Smooth muscle cell (in vitro differentiated cells): ENCODE measurements around the gene THEM5. TPM values are rescaled to one million over a fixed set of nuclear protein-coding genes. Genes with fewer than 3 reads are reported as not detected.

ENCODE experiments used
- DNase-seq: peaks from one replicate; lab custom pipeline; 2025; ENCODE audit not compliant: unreplicated experiment; lab: John Stamatoyannopoulos, UW
- H2AFZ ChIP-seq: fragments of 200-600 bp; sonication (generic); 2 replicates; pipeline ENCODE4 v1.6.0; 2016; ENCODE audit warnings: antibody characterized with exemption, low read depth, mild to moderate bottlenecking
- H3F3A ChIP-seq: fragments of 200-600 bp; sonication (generic); 2 replicates; pipeline ENCODE4 v1.6.0; 2017; ENCODE audit warnings: antibody characterized with exemption, low read depth
- H3K27ac ChIP-seq: fragments of 200-600 bp; sonication (generic); 2 replicates; pipeline ENCODE4 v1.5.1; 2016; ENCODE audit warnings: low read depth, mild to moderate bottlenecking
- H3K27me3 ChIP-seq: fragments of 200-600 bp; sonication (generic); 2 replicates; pipeline ENCODE4 v1.6.1; 2016; ENCODE audit warnings: low read depth, mild to moderate bottlenecking
- H3K36me3 ChIP-seq: fragments of 200-600 bp; sonication (generic); 2 replicates; pipeline ENCODE4 v1.5.1; 2016; ENCODE audit warnings: low read depth
- H3K4me1 ChIP-seq: fragments of 200-600 bp; sonication (generic); 2 replicates; pipeline ENCODE4 v1.5.1; 2016; ENCODE audit warnings: low read depth
- H3K4me2 ChIP-seq: fragments of 200-600 bp; sonication (generic); 2 replicates; pipeline ENCODE4 v1.6.0; 2016; ENCODE audit warnings: mild to moderate bottlenecking
- H3K4me3 ChIP-seq: fragments of 200-600 bp; sonication (generic); 2 replicates; pipeline ENCODE4 v1.5.1; 2016; ENCODE audit warnings: mild to moderate bottlenecking
- H3K79me2 ChIP-seq: fragments of 200-600 bp; sonication (generic); 2 replicates; pipeline ENCODE4 v1.6.0; 2016; ENCODE audit warnings: low read depth, mild to moderate bottlenecking
- H3K9ac ChIP-seq: fragments of 200-600 bp; sonication (generic); 2 replicates; pipeline ENCODE4 v1.6.0; 2016; ENCODE audit warnings: low read depth
- H3K9me3 ChIP-seq: fragments of 200-600 bp; sonication (generic); replicated peaks from 2 replicates; pipeline ENCODE4 v1.5.1; 2016; ENCODE audit warnings: low read depth
- H4K20me1 ChIP-seq: fragments of 200-600 bp; sonication (generic); 2 replicates; pipeline ENCODE4 v1.6.0; 2016; ENCODE audit warnings: low read depth
- CTCF ChIP-seq: fragments of 200-600 bp; sonication (generic); IDR thresholded peaks from 2 replicates; pipeline ENCODE4 v1.5.1; 2017; ENCODE audit warnings: borderline replicate concordance, mild to moderate bottlenecking, antibody characterized with exemption; ENCODE audit not compliant: insufficient read depth, poor library complexity, severe bottlenecking
- WGBS: methylation state at CpG from one replicate; pipeline ENCODE4 v1.1.7; 2016; ENCODE audit warnings: low lambda C conversion rate; 5-methylcytosine and 5-hydroxymethylcytosine counted together
- polyA plus RNA-seq: library from polyadenylated mRNA; unstranded; fragments of >200 nt; fragmentation: Nextera tagmentation; extraction: Ambion mirVana; gene quantifications from 2 replicates; pipeline ENCODE4 v1.2.1, GENCODE V29; 2016
- total RNA-seq: library from RNA; depleted of rRNA; stranded (reverse); fragments of >200 nt; gene quantifications from 2 replicates; pipeline ENCODE4 v1.2.3, GENCODE V29; 2014

Gene THEM5
- total and polyA plus RNA-seq, 2 experiments from 2014 or later, result 0.76 to 1.0 TPM

GRCh38 chr1:151828921-151829320 lies 24.6 kb downstream of the THEM5 start:
- TF ChIP-seq CTCF, result no peak
- Histone ChIP-seq H3K4me1 (peaks cover 3% of the 10 kb centered on the region), H3K4me2 (peak overlapping the region; percentile 13), H3K4me3 (no peak overlapping the region), H3K9ac (no peak overlapping the region), H3K27ac (no peak overlapping the region), H3K79me2 (no peaks in the 10 kb centered on the region), H2AFZ (no peak overlapping the region), H4K20me1 (no peaks in the 10 kb centered on the region), H3K9me3 (no peaks in the 10 kb centered on the region), H3F3A (no peaks in the 10 kb centered on the region), H3K36me3 (no peaks in the 10 kb centered on the region), H3K27me3 (no peaks in the 10 kb centered on the region)
- WGBS, result 13% methylated on average over 11 of the region's 12 CpGs
- no peak for DNase-seq

GRCh38 chr1:151827853-151828252 lies 25.7 kb downstream of the THEM5 start:
- Histone ChIP-seq H3K27ac (no peak overlapping the region), H3K27me3 (no peaks in the 10 kb centered on the region), H3K4me2 (no peak overlapping the region), H3K9me3 (no peaks in the 10 kb centered on the region), H3K79me2 (no peaks in the 10 kb centered on the region), H3K4me3 (no peak overlapping the region), H3K9ac (no peak overlapping the region), H4K20me1 (no peaks in the 10 kb centered on the region), H2AFZ (no peak overlapping the region), H3F3A (no peaks in the 10 kb centered on the region), H3K4me1 (peaks cover 3% of the 10 kb centered on the region), H3K36me3 (no peaks in the 10 kb centered on the region)
- no peak for DNase-seq
- 88% methylated on average over 7 of the region's 9 CpGs for WGBS
- TF ChIP-seq CTCF, result no peak

GRCh38 chr1:151825751-151826660 lies 27.5 kb downstream of the THEM5 start:
- 71% methylated on average over 14 of the region's 21 CpGs for WGBS

More at GRCh38 chr1:151825751-151826660, 27.5 kb downstream of the THEM5 start:
- H3K9ac ChIP-seq, result no peak overlapping the region
- H3K9me3 ChIP-seq, result no peaks in the 10 kb centered on the region
- peaks cover 3% of the 10 kb centered on the region for H3K4me1 ChIP-seq
- no peaks in the 10 kb centered on the region for H3F3A ChIP-seq
- no peak overlapping the region for H2AFZ ChIP-seq
- H3K27me3 ChIP-seq, result no peaks in the 10 kb centered on the region
- no peaks in the 10 kb centered on the region for H3K79me2 ChIP-seq
- no peak overlapping the region for H3K4me3 ChIP-seq
- no peaks in the 10 kb centered on the region for H3K36me3 ChIP-seq
- no peaks in the 10 kb centered on the region for H4K20me1 ChIP-seq
- no peak for DNase-seq
- no peak overlapping the region for H3K4me2 ChIP-seq
- no peak for TF ChIP-seq CTCF
- H3K27ac ChIP-seq, result no peak overlapping the region
